GM21529 (cell line): ENCODE data around the gene ECT2.
"Not testable (repeated sequence)": the region's sequence is repeated elsewhere in the genome, so short reads cannot be mapped to it uniquely, and the experiment has no call there.

ENCODE experiments used
- ATAC-seq: cut with Tn5 transposase; IDR thresholded peaks from one replicate; pipeline ENCODE4 v1.9.1; 2021; ENCODE audit not compliant: unreplicated experiment

Gene ECT2

DNA sequence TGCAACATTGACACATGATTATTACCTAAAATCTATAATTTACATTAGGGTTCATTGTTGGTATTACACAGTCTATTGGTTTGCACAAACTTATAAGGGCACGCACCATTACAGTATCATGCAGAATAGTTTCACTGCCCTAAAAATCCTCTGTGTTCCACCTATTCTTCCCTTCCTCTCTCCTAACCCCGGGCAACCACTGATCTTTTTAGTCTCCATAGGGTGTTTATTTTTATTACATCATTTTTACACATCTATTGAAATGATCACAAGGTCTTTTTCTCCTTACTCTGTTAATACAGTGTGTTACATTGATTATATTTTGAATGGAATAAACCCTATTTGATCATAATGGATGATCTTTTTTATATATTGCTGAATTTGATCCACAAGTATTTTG, 15.5 kb upstream of the ECT2 start:
- ATAC-seq: no peak

DNA sequence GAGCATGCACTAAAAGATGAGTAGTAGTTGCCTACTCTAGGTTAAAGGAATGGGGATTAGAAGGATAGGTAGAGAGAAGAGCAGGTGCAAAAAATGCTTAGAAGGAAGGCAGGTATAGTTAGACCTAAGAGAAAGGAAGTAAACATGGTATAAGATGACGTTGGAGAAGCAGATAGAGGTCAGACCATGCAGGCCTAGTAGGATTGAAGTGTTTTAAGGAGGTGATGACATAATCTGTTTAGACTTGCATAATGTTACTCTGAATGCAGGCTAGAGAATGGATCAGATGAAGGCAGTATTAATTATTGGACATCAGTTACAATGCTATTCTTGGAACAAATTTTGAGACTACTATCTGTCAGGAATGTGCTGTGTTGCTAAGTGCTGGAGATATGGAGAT, 11.1 kb upstream of the ECT2 start:
- no peak for ATAC-seq

DNA sequence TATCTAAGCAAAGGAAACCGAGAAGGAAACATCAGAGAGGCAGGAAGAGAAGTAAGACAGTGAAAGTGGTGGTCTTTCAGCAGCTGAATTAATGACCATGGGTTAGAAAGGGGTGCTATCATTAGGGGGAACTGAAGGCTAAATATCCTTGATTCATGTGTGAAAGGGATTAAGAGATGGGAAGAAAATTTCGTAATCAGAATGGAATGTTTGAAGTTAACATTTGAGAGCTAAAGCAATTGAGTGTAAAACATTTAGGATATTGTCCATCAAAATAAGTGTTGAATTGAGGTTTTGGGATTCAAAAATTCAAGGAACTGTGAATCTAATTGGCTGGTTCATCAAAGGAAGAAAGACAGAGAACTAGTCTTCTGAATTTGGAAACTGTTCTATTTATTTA, 4.1 kb upstream of the ECT2 start:
- no peak for ATAC-seq

DNA sequence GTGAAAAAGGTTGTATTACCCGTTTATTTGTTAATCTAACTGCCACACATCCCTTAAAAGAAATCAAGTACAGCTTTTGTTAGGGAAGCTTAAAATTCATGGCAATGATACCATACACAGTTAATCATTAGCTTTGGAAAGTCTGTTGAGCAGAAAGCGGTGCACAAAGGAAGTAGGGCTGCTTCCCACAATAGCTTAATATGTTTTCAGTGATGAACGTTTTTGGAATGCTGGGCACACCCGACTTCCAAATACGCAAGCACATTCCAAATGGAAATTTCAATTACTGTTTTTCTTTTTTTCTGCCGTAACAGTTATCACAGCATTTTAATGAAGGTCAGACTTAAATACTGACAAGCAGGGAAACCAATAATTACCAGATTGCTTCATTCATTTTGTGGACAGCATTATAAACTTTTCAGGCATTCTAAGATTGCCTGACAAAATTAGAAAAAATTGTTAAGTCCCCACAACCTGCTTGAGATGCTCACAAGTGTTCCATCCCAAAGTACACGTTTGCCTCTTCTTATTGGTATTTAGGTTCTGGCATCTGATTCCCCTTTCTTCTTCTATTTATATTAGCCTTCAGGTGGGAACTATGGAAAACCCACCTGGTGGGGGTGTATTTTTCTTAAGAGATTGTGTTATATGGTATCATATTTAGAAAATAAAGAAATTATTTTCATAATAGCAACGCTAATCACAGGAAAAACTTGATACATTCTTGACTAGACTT, 1.1 kb upstream of the ECT2 start:
- ATAC-seq: no peak

DNA sequence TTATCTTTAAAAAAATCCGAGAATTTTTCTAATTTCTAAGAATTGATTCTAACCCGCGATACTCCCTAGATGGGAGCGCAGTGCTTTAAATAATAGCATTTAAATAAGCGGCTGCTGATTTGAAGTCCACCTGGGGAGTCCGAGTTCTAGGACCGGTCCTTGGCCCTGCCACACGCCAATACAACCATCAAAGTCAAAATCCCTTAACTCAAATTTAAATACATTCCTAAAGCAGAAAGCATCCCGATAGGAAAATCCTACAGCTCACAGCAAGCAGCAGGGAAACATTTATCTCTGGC, 508 bp upstream of the ECT2 start:
- no peak for ATAC-seq

DNA sequence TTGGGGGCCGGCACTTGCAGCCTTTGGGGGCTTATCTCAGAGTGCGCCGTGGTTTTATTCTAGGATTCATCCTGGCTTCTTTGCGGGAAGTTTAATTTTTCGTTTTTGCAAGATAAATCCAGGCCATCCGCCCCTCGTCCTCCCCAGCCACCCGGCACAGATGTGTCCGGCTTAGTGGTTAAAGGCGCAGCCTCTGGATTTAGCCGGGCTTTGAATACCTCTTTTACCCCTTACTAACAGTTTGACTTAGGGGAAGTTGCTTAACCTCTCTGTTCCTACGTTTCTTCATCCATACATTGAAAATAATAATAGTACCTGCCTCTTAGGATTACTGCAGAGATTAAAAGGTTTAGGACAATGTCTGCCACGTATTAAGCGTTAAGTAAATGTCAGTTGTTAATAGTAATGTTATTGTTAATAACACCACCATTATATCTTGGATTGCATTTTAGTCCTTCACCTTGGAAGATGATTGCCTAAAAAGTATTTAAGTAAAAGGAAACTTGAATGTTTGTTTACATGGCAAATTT, 714 bp downstream of the ECT2 start:
- peak; percentile 17 for ATAC-seq

DNA sequence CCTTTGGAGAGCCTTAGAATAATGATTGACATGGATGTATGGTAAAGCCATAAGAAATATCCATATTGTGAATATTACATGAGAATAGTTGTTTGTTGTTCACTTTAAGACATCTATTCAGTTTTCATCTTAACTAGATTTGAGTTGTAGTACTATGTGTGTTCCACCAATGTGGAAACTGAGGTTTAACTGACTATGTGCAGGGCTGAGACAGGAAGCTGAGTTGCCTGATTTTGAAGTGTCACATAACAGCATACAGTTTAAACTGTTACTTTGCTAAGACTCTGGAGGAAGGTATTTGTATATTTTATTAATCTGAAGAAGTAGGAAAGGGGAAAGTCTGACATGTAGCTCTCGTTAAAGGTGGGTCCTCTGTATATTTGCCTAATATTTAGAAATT, 2.1 kb downstream of the ECT2 start:
- ATAC-seq: no peak

DNA sequence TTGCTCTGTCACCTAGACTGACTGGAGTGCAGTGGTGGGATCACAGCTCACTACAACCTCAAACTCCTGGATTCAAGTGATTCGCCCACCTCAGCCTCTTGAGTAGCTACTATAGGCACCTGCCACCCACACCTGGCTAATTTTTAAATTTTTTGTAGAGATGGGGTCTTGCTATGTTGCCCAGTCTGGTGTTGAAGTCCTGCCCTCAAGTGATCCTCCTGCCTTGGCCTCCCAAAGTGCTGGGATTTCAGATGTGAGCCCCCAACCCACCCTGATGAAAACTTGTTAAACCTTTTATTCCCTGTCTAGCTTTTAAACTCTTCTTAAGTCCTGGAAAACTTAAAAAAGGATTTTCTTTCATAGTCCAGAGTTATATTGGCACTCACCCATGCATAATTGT, 2.6 kb downstream of the ECT2 start:
- no peak for ATAC-seq

DNA sequence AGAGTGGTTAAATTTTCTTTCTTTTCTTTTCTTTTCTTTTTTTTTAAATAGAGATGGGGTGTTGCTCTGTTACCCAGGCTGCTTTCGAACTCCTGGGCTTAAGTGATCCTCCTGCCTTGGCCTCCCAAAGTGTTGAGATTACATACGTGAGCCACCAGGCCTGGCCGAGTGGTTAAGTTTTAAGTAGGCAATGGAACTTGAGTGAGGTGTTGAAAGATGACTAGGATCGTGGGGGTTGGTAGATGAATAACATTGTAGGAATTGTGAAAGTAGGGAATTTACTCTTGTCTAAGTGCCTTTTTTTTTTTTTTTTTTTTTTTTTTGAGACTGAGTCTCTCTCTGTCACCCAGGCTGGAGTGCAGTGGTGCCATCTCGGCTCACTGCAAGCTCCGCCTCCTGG, 9.9 kb downstream of the ECT2 start:
- ATAC-seq: not testable (repeated sequence)

DNA sequence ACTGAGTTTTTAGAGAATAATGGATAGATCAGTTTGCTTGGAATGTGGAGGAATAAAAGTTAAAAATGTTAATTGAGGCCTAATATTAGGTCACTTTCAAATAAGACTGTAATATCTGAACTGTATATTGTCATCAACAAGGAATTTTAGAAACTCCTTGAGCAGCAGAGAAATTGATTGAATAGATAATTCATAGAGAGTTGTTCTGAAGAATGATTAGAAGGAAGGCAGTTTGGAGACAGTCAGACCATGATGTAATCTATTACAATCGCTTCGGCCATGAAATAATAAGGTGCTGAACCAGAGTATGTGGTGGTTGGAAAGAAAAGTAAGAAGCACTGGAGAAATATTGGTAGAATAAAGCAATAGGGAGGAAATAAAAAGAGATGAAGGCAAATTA, 15.7 kb downstream of the ECT2 start:
- ATAC-seq: no peak

DNA sequence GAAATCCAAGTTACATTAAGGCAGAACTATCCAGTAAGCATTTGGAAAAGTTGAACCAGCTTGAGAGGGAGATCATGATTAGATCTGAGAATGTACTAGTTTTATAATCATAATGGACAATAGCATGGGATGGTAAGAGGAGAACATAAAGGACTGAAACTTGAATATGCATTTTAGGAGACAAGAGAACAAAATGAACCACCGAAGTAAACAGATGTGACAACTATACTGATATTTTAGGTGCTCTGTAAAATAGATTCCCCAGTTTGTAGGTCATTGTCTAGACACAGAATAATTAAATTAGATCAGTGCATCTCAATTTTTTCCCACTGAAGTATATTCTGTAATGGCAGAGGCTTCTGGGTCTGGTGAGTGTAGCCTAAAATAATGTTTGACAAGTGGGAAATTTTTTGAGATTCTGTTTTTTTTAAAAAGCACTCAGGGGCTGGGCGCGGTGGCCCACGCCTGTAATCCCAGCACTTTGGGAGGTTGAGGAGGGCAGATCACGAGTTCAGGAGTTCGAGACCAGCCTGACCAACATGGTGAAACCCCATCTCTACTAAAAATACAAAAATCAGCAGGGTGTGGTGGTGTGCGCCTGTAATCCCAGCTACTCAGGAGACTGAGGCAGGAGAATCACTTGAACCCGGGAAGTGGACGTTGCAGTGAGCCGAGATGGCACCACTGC, 16.3 kb downstream of the ECT2 start:
- no peak for ATAC-seq

DNA sequence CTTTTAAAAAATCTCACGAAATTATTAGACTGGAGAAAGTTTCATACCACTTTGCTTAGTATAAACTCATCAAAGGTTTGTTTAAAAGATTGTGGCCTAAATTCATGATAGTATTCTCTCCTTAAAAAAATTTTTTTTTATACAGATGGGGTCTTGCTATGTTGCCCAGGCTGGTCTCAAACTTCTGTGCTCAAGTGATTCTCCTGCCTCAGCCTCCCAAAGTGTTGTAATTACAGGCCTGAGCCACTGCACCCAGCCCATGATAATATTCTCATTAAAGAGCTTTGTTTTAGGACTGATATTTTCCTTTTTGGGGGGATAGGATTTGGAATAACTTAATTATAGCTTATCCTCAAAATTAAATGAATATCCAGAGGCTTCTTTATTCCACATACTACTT, 19.9 kb downstream of the ECT2 start:
- ATAC-seq: no peak

DNA sequence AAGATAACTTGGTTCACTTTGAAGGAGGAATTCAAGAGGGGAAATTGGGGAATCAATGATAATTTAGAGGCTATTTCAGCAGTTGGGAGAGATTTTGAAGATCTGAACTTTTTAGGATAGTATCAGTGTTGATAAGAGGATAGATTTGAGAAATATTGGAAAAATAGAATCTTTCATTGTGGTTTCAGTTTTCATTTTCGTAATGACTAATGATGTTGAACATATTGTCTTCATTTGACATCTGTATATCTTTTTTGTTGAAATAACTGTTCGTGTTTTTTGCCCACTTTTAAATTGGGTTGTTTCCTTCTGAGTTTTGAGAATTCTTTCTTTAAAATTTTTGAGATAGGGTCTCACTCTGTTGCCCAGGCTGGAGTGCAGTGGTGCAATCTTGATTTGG, 21.1 kb downstream of the ECT2 start:
- no peak for ATAC-seq

DNA sequence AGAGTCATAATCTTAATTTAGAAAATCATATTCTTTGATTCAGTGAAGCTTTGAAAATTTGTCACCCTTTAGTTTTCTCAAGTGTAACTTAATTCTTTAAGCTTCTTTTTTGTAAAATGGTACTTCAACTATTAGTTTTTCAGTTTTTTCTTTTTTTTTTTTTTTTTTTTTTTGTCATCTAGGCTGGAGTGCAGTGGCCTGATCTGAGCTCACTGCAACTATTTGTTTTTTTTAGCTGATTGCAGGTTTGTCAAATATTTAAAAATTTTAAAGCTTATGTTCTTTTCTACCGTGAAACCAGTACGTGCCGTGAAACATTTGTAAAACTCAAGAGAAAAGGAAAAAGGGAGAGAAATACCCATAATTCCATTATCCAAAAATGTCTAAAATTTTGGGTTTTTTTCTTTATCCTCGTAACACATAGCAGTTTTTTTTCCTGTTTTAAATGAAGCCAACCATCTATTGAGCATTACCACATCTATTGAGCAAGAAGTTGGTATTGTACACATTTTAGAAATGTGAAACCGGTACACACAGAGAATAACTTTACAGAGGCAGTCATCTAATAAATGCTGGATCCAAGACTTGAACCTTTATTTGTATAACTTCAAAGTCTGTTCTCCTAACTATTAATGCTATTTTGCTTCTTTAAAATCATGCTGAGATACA, 25.7 kb downstream of the ECT2 start:
- no peak for ATAC-seq

DNA sequence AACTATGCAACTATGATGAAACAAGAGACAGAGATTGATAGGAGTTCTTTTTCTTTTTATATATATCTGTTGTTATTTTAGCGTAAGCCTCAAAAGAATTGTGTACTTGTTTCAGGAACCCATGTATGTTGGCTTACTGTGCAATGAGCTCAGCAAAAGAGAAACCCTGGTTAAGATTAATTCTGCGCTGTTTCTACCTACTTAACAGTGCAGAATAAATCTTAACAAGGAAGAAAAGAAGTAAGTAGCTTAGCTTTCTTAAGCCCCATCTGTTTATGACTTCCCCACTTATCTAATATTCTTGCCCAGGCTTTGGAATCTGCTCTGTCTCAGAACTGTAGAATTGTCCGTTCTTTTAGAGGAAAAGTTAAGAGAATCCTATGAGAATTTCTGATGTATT, 27.4 kb downstream of the ECT2 start:
- ATAC-seq: no peak

DNA sequence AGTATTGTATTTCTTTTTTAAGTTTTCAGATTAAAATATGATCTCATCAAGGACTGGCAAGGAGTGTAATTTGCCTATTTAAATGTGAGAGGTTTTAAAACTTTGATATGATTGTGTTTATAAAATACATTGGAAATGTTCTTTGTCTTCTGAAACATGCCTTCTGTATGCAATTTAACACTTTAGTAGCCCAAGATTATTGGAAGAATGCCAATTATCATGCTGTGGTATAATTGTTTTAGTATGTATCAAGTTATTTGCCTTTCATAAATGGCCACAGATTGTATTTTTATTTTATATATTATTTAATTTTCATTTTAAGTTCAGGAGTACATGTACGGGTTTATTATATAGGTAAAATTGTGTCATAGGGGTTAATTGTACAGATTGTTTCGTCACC, 31.7 kb downstream of the ECT2 start:
- ATAC-seq: no peak

DNA sequence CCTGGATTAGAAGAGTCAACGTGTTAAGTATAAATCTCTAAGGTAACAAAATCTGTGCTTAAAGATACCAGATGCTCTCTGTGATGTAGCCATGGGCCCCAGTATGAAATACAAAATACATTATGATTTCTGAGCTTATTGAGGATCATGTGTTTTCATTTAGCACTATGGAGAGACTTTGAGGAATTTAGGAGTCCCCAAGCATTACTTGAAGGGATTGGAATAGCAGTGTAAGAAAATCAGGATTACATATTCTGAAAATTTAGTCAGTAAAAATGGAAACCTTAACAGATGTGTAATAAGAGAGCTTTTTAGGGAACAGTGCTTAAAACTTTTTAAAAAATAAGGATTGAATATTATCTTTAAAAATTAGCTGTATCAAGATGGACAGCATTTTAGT, 35.5 kb downstream of the ECT2 start:
- no peak for ATAC-seq

DNA sequence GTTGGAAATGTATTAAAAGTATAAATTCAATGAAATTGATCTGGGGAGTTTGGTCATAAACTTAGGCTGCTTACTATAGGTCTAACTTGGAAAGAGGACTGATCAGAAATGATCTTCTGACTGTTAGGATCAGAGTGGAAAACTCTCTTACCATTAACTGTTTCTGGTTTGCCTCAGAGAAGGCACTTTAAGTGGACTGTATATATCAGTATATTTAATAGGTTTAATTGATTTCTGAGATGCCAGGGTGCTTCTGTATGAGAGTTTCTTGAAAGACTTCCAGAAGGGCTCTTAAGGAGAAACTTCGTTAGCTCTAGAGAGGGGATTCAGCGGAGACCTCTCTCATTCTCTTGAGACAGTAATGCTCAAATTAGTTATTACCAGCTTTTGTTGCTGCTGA, 36.5 kb downstream of the ECT2 start:
- ATAC-seq: no peak

DNA sequence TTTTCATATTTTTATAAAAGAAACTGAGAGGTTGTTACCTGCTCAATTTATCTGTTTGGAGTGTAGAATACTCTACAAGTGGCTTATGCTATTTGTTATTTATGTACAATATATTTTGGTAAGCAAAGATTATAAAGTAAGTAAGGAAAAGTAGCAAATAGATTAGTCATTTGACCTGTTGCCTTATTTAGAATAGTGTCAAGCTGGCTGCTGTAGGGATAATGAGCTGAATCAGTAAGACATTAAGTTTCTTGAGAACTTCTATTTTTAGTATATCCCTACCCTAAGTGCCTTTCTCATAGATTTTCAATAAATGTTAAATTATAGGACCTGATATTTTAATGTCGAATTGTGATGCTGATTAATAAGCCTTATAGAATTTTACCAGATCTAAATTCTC, 37.2 kb downstream of the ECT2 start:
- ATAC-seq: no peak

DNA sequence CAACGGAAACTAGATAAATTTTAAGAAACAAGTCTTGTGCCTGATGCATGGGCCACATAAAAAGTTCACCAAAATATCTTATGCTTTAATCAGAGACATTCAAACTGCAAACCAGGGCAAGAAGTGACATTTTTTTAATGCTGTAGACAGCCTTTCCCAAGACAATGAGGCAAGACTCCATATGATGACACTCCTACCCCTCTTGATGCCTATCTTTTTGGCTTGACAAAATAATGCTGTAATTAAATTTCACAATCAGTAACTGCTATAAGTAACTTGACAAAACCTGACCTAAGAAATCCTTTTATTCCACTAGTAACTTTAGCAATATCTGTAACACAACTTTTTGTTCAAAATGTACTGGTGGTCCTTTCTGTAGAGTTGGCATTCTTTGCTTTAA, 48.7 kb downstream of the ECT2 start:
- no peak for ATAC-seq

DNA sequence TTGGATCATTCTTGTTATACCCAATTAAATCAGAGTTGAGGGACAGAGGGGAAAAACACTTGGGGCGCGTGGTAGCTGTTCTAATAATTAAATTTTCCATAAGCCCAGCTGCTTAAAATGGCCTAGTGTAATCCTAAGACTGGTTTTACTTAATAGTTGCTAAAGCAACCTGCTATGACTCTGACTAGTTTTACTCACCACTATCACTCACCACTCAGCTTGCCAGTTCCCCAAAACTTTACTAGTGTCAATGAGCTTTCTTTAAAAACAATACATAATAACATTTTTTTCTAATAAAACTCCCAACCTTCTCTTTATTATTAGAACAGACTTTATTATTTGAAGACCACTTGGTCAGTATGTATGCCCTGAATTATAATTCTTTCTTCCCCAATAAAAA, 49.6 kb downstream of the ECT2 start:
- ATAC-seq: no peak

DNA sequence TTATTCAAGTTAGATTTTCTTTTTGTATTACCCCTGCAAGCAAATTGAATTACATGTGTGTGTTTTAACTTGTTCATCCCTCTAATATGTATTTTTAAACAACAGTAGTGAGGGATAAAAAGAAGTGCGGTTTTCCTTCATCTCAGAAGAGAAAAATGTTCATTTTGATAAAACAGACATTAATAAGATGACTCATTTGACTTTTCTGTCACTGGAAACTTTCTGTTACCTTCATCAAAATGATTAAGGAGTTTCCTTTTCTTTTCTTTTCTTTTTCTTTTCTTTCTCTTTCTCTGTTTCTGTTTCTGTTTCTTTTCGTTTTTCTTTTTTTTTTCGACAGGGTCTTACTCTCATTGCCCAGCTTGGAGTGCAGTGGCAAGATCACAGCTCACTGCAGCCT, 53.0 kb downstream of the ECT2 start:
- ATAC-seq: no peak
